ENCODE data around the gene CALY. TPM values are rescaled to one million over a fixed set of nuclear protein-coding genes. Genes with fewer than 3 reads are reported as not detected.

The CALY gene
- total RNA-seq, 2 donors from 2014 or later = 0.75 to 1.3 TPM

DNA sequence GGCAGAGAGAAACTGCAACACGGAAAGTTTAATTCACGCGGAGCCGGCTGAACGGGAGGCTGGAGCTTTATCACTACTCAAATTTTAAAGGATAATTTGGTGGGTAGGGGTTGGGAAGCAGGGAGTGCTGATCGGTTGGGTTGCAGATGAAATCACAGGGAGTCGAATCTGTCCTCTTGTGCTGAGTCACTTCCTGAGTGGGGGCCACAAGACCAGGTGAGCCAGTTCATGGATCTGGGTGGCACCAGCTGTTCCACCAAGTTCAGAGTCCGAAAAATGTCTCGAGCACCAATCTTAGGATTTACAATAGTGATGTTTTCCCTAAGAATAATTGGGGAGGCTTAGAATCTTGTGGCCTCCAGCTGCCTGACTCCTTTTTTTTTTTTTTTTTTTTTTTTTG lies 6.9 kb upstream of the CALY start:
- Mint-ChIP-seq H3K4me1 (no peaks in the 10 kb centered on the region), H3K4me3 (no peak overlapping the region), H3K27me3 (ENCODE audit: insufficient read depth) (peaks cover 29% of the 10 kb centered on the region), H3K36me3 (ENCODE audit: low read depth) (no peaks in the 10 kb centered on the region), H3K27ac (no peak overlapping the region), H3K9me3 (no peaks in the 10 kb centered on the region)
- Histone ChIP-seq H3K4me3 (ENCODE audit: low read length) (no peak overlapping the region), H3K36me3 (ENCODE audit: control insufficient read depth, insufficient read depth, low read length) (no peaks in the 10 kb centered on the region), H3K9me3 (ENCODE audit: control insufficient read depth, low read length) (peaks cover under 1% of the 10 kb centered on the region), H3K27ac (ENCODE audit: low read depth, low read length) (no peak overlapping the region), H3K9ac (ENCODE audit: extremely low read depth, low read length, poor library complexity, severe bottlenecking) (no peak overlapping the region), H3K27me3 (ENCODE audit: control insufficient read depth, insufficient read depth, low read length, poor library complexity, severe bottlenecking) (peaks cover 31% of the 10 kb centered on the region), H3K4me1 (ENCODE audit: control insufficient read depth, insufficient read depth, low read length) (no peaks in the 10 kb centered on the region)
- TF ChIP-seq, protein P1, sequence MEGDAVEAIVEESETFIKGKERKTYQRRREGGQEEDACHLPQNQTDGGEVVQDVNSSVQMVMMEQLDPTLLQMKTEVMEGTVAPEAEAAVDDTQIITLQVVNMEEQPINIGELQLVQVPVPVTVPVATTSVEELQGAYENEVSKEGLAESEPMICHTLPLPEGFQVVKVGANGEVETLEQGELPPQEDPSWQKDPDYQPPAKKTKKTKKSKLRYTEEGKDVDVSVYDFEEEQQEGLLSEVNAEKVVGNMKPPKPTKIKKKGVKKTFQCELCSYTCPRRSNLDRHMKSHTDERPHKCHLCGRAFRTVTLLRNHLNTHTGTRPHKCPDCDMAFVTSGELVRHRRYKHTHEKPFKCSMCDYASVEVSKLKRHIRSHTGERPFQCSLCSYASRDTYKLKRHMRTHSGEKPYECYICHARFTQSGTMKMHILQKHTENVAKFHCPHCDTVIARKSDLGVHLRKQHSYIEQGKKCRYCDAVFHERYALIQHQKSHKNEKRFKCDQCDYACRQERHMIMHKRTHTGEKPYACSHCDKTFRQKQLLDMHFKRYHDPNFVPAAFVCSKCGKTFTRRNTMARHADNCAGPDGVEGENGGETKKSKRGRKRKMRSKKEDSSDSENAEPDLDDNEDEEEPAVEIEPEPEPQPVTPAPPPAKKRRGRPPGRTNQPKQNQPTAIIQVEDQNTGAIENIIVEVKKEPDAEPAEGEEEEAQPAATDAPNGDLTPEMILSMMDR (conservative IDR thresholded peaks at IDR 0.05) = no peak
- 88 to 92% methylated on average over 9 of the region's 9 CpGs for WGBS, 2 experiments (ENCODE audit: insufficient coverage in 1 of 2, insufficient read length in 1 of 2)
- no peak for DNase-seq

DNA sequence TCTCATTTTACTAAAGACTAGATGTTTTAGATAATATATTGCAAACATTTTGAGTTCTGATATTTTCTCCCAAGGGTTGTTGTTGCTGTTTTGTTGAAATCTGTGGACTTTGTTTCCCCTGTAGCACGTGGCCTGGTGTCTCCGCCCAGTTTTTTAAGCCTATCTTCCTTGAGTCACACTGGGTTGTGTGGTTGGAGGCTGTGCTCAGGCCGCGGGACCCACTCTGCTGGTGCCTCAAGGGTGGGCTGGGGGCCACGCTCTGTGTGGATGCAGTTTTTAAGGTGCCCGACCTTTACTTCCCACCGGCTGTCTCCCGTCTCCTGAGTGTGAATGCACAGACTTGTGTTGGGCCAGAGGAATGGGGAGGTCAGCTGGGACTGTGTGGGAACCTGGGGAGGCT lies 6.2 kb upstream of the CALY start:
- WGBS, 2 experiments (ENCODE audit: insufficient coverage in 1 of 2, insufficient read length in 1 of 2) = 85 to 90% methylated on average over 3 to 8 of the region's 8 CpGs
- Mint-ChIP-seq H3K36me3 (ENCODE audit: low read depth) (no peaks in the 10 kb centered on the region), H3K27ac (no peak overlapping the region), H3K9me3 (no peaks in the 10 kb centered on the region), H3K27me3 (ENCODE audit: insufficient read depth) (peaks cover 29% of the 10 kb centered on the region), H3K4me1 (no peaks in the 10 kb centered on the region), H3K4me3 (no peak overlapping the region)
- DNase-seq = no peak
- Histone ChIP-seq H3K36me3 (ENCODE audit: control insufficient read depth, insufficient read depth, low read length) (no peaks in the 10 kb centered on the region), H3K9me3 (ENCODE audit: control insufficient read depth, low read length) (peaks cover 7% of the 10 kb centered on the region), H3K4me3 (ENCODE audit: low read length) (no peak overlapping the region), H3K9ac (ENCODE audit: extremely low read depth, low read length, poor library complexity, severe bottlenecking) (no peak overlapping the region), H3K27ac (ENCODE audit: low read depth, low read length) (no peak overlapping the region), H3K4me1 (ENCODE audit: control insufficient read depth, insufficient read depth, low read length) (no peaks in the 10 kb centered on the region), H3K27me3 (ENCODE audit: control insufficient read depth, insufficient read depth, low read length, poor library complexity, severe bottlenecking) (peaks cover 38% of the 10 kb centered on the region)
- TF ChIP-seq, protein P1 (conservative IDR thresholded peaks at IDR 0.05) = no peak

DNA sequence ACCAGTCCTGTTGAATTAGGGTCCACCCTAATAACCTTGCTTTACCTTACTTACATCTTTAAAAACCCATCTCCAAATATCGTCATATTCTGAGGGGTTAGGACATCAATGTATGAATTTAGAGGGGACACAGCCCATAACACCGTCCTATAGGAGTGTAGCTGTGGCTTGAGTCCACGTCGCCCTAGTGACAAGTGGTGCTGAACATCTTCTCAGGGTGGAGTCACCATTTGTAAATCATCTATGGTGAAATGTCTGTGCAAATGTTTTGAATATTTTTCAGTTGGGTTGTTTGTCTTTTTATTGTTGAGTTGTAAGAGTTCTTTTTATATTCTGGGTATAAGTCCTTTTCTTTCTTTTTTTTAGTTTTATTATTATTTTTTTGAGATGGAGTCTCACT lies 5.3 kb upstream of the CALY start:
- Histone ChIP-seq H3K4me1 (ENCODE audit: control insufficient read depth, insufficient read depth, low read length) (no peaks in the 10 kb centered on the region), H3K4me3 (ENCODE audit: low read length) (no peak overlapping the region), H3K27me3 (ENCODE audit: control insufficient read depth, insufficient read depth, low read length, poor library complexity, severe bottlenecking) (peaks cover 47% of the 10 kb centered on the region), H3K36me3 (ENCODE audit: control insufficient read depth, insufficient read depth, low read length) (no peaks in the 10 kb centered on the region), H3K9me3 (ENCODE audit: control insufficient read depth, low read length) (peaks cover 11% of the 10 kb centered on the region), H3K9ac (ENCODE audit: extremely low read depth, low read length, poor library complexity, severe bottlenecking) (no peak overlapping the region), H3K27ac (ENCODE audit: low read depth, low read length) (no peak overlapping the region)
- H3K27ac Mint-ChIP-seq = no peak overlapping the region
- H3K4me1 Mint-ChIP-seq = no peaks in the 10 kb centered on the region
- H3K27me3 Mint-ChIP-seq (ENCODE audit: insufficient read depth) = peaks cover 29% of the 10 kb centered on the region
- WGBS, 2 experiments (ENCODE audit: insufficient coverage in 1 of 2, insufficient read length in 1 of 2) = 83 to 100% methylated on average over 3 to 4 of the region's 4 CpGs
- TF ChIP-seq, protein P1 (conservative IDR thresholded peaks at IDR 0.05) = no peak
- H3K4me3 Mint-ChIP-seq = no peak overlapping the region
- no peak for DNase-seq
- H3K9me3 Mint-ChIP-seq = no peaks in the 10 kb centered on the region
- H3K36me3 Mint-ChIP-seq (ENCODE audit: low read depth) = no peaks in the 10 kb centered on the region

Data from endodermal cell (in vitro differentiated cells).